ENCODE results near the gene COL6A1.

Gene COL6A1

DNA sequence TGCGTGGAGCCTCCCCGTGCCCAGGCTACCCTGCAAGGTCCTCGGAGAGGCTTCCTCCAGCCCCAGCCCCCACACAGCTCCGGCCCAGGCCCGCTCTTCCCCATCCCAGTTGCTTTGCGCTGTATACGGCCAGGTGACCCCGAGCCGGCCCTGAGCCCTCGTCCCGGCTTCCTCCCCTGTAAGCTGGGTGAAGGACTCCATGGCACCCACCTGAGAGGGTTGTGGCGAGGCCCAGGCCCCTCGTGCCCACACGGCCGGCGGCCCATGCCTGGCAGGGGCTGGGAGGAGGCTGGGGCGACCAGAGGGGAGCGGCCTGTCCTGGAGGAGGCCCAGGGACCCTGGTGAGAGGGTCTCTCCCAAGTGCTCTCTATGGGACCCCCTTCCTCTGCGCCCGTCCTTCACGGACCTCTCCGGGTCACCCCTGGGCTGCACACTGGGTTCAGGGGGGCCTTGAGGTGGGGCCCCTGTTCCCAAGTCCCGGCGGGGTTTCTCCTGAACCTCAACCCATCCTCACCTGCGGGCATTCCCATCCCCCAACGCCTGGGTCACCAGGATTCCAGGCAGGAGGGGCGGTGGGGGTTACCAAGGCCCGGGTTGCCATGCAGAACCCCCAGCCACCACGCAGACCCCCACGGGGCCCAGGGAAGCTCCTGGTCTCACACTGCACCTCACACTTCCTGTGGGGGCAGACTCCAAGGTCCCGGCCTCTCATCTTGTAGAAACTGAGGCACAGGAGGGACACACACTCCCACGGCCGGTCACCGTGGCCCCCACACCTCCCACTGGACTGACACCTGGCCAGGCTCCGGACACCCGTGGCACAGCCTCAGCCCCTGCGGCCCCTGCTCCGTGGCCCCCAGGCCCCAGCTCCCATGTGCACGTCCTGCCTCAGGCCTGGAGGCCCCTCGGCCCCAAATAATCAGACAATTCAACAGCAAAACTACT, 25.2 kb downstream of the COL6A1 start:
- no peak for DNase-seq (ENCODE audit: low spot score)

DNA sequence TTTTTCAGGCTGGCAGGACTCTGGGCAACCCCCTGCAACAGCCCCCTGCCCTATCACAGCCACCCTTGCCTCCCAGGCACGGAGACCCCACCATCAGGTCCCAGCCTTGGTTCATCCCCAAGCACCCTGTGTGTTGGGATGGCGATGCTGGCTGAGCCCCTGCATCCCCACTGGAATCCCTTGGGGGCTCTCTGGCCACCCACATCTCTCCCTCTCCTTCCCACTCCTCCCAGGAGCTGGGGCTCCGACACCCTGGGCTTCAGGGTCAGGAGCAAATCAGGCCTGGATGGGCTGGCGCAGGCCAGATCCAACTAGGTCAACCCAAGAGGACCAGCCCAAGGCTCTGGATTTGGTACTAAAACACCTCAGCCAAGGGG, 25.9 kb downstream of the COL6A1 start:
- no peak for DNase-seq (ENCODE audit: low spot score)

DNA sequence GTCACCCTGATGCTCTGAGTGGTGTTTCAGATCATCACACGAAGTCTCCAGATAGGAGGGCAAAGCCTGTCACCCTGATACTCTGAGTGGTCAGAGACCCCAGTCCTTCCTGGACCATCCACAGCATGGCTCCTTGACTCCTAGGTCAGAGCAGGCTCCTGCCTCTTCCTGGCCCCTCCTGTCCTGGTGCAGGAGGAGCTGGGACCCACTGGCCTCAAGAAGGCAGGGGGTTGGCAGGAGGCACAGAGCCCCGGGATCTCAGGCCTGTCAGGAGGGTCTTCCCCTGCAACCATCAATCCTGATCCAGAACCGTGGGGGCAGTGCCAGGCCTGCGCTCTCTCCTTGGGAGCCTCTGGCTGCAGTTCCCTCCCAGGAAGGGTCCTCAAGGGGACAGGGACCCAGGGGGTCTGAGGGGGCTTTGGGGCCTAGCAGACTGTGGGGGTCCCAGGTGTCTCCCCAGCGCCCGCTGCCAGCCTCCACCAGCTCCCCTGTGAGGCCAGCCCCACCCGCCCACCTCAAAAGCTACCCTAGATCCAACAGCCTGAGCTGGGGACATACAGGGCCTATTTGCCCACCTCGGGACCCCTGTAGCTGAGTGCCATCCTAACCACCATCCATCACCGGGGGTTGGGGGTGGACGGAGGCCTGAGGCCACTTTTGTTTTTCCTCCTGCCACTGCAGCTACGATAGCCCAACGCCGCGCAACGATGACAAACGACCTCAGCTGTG, 27.5 kb downstream of the COL6A1 start:
- no peak for DNase-seq (ENCODE audit: low spot score)

GRCh38 chr21:46009951-46010705, 28.6 kb downstream of the COL6A1 start:
- no peak for DNase-seq (ENCODE audit: low spot score)

GRCh38 chr21:46011267-46011967, 29.8 kb downstream of the COL6A1 start:
- no peak for DNase-seq (ENCODE audit: low spot score)

DNA sequence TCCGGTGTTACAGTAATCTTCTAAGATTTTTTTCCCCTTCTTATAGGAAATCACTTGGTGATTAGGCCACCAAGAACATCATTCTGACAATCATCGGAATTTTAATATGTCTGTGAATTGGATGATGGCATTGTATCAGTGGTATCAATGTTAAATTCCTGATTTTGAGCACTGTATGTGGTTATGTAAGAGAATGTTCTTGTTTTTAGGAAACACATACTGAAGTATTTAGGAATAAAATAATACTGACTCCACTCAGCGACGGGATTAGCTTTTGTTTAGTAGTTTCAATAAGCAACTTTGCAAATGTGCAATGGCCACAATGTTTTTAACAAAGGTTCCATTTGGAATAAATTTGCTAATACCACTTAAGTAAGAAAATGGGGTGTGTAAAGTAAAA, 30.6 kb downstream of the COL6A1 start:
- DNase-seq (ENCODE audit: low spot score): no peak

DNA sequence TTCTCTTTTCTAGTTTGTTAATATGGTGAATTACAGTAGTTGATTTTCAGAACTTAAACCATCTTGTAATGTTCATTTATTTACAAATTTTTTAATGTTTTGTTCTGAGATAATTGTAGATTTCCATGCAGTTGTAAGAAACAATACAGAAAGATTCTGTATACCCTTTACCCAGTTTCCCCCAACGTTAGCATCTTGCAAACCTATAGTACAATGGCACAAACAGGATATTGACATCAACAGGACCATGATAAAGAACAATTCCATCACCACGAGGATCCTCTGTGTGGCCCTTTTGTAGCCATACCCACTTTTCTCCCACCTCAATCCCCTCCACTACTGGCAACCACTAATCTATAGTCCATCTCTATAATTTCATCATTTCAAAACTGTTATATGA, 33.3 kb downstream of the COL6A1 start:
- no peak for DNase-seq (ENCODE audit: low spot score)

DNA sequence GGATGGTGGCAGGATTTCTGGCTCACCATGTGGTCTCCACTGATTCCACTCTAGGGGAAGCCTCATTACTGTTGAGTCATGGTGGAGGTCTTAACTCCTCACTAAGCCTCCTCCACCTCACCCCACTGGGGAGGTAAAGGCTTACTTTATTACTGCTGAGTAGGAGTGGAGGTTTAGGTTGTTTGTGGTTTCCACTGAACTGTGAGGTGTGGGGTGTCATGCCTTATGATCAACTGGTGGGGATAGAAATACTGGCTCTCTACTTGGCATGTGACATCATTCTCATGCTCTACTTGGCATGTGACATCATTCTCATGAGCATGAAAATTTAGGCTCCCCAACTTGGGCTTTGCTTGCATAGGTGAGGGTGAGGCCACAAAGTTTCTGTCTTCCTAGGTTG, 35.6 kb downstream of the COL6A1 start:
- no peak for DNase-seq (ENCODE audit: low spot score)

GRCh38 chr21:46017695-46018094, 36.1 kb downstream of the COL6A1 start:
- DNase-seq (ENCODE audit: low spot score): no peak

- DNase-seq (ENCODE audit: low spot score): no peak
Measured at GRCh38 chr21:46018615-46019014, 37.0 kb downstream of the COL6A1 start.

DNA sequence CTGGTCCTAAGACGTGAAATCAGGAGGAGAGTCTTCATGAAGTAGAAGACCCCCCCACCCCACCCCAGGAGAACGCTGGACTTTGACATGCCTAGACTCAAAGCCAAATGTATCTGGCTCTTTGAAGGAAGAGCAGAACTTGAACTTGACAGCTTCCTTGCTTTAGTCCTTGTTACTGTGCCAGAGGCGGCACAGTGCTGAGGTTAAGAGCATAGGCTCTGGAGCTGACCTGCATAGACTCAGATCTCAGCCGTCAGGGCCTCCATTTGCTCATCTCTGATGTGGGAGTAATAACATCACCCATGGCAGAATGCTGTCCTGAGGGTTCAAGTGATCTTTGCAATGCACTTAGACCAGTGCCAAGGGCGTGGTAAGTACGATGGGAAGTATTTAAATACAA, 39.0 kb downstream of the COL6A1 start:
- no peak for DNase-seq (ENCODE audit: low spot score)

DNA sequence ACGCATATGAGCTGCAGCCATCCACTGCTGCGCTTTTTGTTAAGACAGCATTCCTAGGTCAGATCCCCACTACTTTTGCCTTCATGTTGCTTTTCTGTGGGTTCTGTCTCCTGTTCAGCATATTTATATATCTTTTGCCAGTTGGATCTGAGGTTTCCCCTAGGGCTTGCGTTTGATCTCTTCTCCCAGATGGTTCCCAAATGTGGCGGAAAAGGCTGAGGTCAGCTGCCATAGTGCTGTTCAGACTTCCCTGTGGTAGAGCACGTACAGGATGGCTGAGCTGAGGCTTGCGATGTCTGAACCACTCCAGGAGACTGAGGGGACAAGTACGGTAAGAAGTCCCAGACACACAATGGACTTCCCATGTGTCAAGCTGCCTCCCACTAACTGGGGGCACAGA, 39.8 kb downstream of the COL6A1 start:
- DNase-seq (ENCODE audit: low spot score): no peak

- DNase-seq (ENCODE audit: low spot score): no peak
Measured at GRCh38 chr21:46021978-46022544, 40.5 kb downstream of the COL6A1 start.

DNA sequence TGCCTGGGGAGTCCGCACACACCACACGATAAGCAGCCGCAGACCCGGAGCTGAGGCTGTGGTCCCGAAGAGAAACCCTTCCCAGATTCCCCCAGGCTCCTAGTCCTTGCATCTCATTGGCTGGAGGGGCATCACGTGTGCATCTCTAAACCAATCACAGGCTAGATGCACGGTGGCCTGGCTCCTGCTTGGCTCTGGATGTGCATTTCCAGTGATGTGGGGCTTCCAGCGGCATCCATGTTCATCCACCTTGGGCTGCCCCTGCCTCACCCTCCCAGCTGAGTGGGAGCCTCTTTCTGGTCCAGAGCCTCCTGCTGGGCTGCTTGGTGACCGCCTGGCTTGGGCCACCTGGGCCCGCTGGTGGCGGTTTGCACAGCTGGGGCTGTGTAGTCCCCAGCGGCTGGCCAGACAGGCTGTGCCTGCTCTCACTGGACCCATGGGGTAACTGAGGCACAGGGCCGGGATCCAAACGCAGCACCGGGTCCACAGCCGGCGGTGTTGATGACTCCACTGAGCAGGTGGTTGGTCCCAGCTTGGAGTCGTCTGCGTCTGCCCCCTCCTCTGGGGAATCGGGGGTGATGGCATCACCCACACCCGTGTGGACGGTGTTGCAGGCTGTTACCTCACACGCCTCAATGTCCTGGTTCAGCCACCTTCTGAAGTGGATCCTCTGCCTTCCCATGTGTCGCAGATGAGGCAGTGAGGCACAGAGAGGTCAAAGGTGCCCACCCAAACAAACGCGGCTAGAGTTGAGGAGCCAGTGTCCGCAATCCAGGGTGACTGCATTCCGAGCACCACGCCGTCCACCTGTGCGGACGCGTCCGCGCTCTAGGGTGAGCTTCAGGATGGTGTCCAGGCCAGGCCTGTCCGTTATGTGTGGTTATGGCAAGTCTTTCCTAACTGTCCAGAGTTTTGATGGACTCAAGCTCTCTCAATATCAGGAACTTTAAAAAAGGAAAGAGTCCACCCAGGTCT, 41.3 kb downstream of the COL6A1 start:
- DNase-seq (ENCODE audit: low spot score): no peak

GRCh38 chr21:46023555-46023954, 42.0 kb downstream of the COL6A1 start:
- DNase-seq (ENCODE audit: low spot score): no peak

DNA sequence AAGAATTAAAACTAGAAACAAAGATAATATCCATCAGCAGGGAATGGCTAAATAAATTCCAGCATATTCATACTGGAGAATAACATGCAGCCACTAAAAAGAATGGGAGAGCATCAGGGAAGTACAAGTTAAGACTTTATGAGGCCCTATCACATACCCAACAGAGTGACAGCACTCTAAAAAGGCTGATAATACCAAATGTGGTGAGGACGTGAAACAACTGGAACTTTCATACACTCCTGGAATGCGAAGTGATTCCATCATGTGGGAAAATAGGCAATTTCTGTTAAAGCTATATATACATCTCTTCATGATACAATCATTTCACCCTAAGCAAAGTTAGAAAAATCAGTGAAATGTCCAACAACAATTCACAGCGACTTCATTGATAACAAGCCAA, 42.6 kb downstream of the COL6A1 start:
- no peak for DNase-seq (ENCODE audit: low spot score)

DNA sequence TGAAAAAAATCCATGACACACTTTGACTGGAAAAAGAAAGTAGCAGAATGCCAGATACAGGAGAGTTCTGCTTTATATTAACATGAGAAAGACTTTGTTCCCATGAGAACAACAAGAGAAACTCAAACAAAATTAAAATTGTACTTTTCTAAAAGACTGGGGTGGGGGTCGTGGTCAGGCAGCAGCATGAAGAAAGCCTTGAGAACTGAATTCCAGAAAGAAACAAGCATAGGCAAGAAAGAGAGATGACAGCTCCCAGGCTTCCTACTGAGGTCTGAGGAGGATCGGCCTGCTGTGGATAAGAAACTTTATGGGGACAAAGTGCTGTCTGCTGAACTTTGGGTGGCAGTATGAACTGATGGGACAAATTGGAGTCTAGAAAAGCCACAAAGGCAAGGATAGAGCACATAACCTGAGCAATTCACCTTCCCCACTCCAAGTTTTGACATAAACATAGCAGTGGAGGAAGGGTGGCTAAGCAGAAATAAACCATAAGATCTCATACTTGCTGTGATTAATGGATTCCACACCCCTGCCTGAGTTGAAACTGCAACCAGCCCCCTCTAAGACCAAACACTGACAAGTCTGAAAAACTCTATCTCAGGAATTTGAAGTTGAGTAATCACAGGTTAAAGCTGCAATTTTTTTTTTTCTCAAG, 43.7 kb downstream of the COL6A1 start:
- no peak for DNase-seq (ENCODE audit: low spot score)

DNA sequence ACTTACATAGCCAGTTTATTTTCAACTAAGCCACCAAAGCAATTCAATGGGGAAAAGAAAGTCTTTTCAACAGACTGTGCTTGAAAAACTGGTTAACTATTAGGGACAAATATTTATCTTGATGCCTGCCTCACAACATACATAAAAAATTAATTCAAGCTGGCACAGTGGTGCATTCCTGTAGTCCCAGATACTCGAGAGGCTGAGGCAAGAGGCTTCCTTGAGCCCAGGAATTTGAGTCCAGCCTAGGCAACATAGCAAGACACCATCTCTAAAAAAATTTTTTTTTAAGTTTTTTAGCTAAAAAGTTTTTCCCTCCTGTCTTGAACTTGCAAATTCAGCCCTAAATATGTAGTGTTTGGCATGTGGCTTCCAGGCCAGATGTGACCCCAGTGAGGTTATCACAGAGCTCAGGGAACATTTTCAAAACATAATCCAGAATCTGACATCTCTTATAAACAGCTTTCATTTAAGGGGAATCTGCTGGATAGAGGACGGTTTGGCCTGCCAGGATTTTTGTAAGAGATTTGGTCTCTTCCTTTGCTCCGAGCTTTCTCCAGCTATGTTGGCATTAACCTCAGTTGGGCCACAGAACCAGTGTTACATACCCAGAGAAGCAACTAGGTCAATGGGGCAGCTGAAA, 46.4 kb downstream of the COL6A1 start:
- no peak for DNase-seq (ENCODE audit: low spot score)

DNA sequence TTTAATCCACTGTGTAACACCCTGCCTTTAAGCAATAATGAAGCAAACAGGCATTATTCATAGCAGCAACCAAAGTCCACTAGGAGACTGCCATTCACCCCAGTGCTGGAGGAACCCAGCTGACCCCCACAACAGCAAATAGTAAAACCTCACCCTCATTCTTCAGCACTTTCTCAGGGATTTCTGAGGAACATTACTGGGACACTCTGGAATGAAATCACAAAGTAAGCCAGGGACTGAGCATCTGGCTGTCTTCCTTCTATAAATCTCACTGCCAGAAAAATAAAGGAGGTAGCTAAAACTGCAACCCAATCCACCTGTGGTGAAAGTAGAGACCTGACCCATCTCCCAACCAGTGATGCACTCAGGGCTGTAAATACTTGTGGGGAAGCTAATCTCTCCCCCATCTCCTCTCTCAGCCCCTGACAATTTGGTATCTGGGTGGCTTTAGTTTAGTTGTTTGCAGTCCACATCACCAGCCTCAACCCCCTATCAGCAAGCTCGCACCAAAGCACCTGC, 47.1 kb downstream of the COL6A1 start:
- no peak for DNase-seq (ENCODE audit: low spot score)
